NCI-H1417 treated with DMSO at 0.1 percent for 48 hours (cell line): Measurements from ENCODE around the gene UBE2E2.

Experiments used
- DNase-seq: peaks from one replicate; lab custom pipeline; 2025; lab: John Stamatoyannopoulos, UW

The UBE2E2 gene

DNA sequence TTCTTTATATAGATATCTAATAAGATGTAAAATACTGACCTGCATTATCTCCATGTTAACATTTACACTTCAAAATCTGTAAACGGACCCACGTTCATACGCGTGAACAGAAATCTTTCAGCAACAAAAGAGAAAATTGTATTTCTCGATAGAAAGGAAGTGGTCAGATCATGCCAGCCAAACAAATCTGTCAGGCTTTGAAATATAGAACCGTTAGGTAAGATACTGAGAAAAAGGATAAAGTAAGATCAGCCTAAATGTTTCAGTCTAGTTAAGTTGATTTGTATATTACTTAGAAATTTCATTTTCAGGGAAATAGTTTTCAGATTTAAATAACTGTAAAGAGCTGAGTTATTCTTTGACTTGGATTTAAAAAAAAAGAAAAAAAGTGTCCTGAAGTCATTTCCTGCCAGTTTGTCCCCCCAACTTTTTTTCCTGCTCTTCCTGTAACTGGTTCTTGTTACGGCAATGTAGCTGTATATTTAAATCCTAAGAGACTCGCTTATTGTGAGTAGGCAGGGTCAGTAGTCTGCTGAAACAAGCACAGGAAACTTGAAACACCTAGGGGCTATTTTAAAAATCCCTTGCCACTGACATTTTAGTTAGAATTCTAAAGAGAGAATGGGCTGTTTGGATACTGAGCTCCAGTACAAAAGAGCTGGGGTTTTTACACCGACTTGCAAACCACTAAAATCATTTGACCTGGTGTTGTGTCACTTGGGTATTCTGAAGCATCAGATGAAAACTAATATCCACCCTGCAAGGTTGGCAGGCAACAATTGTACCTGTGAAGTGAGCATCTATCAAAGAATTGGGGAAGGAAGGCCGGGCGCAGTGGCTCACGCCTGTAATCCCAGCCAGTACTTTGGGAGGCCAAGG, 237.5 kb downstream of the UBE2E2 start:
- DNase-seq: no peak

DNA sequence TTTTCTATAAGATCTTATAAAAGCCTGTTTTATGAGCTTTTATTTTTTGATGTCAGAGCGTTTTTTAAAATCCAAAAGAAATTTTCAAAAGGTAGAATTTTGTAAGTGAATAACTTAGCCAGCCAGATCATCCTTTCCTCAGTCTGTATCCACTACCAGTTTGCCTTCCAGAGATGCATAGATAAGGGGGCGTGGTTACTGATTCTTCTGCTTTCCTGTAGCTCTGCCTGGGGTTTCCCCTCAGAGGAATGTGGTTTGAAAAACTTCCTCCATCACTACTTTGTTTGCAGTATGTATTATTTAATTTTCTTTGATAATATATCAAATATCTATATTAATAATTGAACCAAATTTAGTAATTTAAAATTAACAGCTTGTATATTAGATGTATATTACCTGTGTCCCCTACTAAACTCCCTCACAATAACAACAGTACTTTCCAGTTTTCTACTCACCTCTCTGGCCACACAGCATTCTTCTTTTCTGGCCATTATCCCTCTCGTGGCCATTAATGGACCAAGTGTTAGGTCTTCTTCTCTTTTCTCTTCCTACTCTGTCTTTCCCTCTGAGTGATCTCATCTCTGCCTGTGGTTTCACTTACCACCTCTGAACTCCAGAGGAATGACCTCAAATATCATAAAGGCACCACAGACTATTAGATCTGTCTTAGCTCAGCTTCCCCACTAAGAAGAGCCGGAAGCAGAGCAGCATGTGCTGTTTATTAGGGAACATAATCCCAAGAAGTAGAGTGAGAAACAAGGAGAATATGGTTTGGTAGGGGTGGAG, 239.7 kb downstream of the UBE2E2 start:
- no peak for DNase-seq

DNA sequence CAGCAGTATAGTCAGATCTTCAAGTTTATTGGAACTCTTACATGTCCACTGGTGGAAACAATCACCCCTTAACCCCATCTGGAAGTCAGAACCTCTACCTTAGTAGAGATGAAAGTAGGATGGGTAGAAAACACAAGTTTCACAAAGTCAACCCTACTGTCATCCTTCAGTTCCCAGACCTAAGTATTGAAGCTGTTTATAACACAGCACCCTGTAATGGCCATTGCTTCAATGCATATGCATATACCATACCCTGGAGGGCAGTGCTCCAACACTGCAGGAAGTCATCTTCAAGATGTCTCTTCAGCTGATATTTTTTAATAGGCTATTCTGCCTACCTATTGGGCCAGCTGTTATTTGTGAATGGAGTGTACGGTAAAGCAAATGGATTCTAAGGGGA, 241.3 kb downstream of the UBE2E2 start:
- DNase-seq: no peak

DNA sequence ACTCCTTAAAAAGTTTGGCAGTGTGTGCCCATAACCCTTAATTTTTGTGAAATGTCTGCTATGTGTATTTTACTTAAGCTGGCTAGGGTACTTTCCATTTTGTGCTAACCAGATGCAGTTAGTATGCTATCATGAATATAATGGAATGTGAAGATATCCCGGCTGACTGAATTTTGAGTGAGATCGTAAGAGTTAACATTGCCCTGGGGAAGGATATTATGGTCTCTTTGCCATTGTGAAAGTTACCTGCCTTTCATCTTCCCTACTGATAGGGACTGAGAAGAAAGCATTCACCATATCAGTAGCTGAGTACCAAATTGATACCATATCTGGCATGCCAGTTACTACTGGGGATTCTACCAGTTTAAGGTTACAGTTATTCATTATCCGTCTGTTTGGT, 243.2 kb downstream of the UBE2E2 start:
- DNase-seq: no peak

DNA sequence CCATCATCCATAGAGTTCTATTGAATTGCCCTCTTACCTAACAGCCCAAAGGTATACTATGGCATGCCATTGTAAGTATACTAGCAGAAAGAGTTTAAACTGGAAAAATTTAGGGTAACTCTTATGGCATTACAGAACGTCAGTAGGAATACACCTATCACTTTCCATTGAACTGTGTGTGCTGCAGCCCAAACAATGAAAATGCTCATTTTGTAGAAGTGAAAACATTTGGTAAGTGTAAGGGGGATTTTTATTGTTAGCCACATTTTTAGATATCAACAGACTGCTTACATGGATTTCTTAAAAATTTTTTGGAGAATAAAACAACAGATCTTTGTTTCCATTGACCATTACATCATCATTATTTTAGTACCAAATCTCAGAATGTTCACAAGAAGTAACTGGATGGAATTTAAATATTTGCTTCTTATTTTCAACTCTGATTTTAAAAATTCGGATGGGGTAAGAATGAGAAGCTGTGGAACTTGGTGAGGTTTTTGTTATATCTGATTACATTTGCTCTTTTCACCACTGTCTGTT, 245.9 kb downstream of the UBE2E2 start:
- DNase-seq: no peak

DNA sequence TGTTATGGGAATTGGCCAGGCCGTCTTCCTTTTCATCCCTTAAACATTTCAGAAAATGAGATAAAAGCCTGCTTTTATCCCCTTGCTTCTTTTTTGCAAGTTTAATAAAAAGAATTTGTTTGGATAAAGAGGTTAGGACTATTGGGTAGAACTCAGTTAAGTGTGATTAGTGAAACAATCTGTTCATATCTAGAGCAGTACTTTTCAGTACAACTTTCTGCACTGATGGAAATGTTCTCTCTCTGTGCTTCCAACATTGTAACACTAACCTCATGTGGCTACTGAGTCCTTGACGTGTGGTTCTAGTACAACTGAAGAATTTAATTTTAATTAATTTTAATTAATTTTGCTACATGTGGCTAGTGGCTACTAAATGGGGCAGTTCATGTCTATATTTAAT, 246.9 kb downstream of the UBE2E2 start:
- no peak for DNase-seq

DNA sequence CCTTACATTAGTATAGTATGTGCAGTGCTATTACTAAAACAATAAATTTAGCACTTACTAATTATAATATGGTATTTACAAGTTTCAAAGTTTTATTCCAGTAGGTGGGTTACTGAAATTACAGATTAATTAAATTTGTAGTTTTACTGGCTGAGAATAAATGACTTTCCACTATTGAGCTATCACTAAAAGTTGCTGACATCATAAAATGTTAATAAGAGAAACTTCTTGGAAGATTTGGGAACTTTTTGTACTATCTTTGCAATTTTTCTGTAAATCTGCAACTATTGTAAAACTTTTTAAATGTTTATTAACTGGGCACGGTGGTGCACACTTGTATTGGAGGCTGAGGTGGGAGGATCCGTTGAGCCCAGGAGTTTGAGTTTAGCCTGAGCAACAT, 247.7 kb downstream of the UBE2E2 start:
- DNase-seq: no peak

DNA sequence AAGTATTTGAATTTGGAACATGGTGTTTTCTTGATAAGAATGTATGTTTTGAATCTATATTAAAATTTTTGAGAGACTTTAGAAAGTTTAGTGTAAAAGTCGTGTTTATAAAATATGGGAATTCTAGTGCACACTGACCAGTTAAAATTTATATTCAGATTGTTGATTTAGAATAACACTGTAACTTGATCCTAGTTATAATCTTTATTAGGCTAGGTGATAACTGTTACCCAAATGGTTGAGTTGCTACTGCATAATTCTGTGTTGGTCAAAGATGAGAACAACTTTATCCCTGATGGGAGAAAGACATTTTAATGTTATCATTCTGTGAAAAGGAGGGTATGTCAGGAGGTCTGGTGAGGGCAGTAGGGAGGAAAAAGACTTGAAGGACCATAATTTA, 249.3 kb downstream of the UBE2E2 start:
- DNase-seq: no peak

DNA sequence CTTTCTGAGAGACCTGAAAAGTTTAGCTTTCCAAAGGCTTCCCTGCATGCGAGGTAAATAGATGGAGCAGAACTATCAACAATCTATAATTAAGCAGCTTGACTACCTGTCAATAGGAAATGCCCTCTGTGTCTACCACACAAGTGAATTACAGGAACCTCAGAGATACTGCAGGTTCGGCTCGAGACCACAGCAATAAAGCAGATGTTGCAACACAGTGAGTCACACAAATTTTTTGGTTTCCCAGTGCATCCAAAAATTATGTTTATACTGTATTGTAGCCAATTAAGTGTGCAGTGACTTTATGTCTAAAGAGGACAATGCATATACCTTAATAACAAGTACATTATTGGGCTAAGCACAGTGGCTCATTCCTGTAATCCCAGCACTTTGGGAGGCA, 252.0 kb downstream of the UBE2E2 start:
- DNase-seq: no peak

DNA sequence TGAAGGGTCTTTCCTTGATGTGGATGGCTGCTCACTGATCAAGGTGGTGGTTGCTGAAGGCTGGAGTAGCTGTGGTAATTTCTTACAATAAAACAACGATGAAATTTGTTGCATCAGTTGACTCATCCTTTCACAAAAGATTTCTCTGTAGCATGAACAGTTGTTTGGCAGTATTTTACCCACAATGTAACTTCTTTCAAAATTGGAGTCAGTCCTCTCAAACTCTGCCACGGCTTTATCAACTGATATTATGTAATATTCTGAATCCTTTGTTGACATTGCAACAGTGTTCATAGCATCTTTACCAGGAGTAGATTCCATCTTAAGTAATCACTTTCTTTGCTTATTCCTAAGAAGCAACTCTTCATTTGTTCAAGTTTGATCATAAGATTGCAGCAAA, 252.6 kb downstream of the UBE2E2 start:
- DNase-seq: no peak

DNA sequence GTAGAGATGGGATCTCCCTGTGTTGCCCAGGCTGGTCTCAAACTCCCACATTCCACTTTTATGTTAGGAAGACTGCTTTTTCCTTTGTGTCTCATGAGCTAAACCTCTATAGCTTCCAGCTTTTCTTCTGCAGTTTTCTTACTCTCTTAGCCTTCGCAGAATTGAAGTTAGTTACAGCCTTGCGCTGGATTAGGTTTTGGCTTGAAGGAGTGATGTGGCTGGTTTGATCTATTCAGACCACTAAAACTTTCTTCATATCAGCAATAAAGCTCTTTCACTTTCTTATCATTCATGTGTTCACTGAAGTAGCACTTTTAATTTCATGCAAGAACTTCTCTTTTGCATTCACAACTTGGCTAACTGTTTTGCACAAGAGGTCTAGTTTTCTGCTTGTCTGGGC, 254.6 kb downstream of the UBE2E2 start:
- no peak for DNase-seq

DNA sequence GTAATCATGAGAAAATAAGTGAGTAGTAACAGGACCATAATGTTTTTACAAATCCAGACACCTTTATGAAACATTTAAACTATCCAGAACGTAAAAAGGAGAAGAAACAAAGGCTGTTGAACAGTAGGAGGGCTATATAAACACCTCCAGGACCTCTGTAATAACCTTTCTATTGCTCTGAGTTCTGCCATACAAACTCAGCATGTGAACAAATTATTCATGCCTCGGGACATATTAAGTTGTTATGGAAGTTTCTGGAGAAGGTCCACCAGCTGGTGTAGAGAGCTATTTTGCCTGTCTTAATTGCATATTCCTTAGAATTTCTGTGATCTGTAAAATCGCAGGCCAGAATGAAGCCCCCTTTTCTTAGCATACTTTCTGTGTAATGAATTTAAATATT, 256.3 kb downstream of the UBE2E2 start:
- DNase-seq: no peak

DNA sequence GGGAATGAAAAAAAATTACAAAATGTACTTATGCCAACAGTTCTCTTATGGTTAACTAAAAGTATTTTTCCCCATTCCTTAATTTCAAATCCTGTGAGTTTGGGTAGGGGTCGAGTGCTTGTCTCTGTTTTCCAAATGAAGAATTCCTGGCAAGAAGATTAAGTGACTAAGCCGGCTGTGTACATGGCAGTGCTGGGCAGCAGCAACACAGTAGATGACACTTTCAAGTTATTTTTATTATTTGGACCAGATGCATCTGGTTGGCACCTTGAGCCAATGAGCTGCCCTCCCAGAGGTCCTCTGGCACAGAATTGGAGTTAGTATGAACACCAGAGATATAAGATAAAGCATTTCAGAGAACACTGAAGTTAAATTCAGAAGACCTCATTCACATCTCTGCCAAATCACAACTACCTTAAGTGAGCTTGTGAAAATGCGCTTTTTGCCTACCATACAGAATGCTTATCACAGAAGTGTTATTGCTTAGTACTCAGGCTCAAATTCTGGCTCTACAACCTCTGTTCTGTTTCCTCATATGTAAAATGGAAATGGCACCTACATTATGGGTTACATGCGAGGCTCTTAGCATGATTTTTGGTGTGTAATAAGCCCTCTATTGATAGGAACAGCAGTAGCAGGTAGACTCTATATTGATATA, 256.9 kb downstream of the UBE2E2 start:
- DNase-seq: no peak

DNA sequence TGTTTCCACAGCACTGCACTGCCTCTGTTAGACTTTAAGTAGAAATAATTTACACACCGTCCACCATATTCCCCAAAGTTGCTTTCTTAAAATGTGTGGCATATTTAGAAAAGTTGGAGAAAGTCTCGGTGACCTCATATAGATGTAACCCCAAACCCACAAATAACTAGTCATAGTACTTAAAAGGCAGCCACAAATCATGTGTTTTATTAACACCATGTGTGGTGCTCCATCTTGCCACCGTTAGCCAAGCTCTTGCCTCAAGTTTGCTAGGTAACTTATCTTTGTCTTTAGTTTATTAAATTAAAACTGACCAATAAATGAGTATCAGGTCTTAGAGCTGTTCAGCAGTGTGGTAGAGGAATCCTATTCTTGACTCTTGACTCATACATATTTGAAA, 257.9 kb downstream of the UBE2E2 start:
- DNase-seq: no peak

DNA sequence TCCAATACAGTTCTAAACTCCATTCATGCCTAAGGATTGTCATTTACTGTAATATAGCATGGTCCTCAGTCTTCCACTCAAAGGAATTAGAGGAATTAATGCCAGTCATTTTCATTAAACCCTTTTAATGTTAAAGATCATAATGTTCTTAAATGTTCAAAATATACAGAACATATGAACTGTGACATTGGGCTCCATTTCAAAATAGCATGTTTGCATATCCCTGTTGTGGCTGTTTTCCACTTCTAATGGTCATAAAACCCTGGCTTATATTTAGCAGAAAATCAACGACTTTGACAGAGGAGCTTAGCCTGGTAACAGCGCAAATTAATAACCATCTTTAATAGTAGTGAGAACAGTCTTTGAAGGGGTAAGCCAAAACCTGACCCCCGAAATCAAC, 260.7 kb downstream of the UBE2E2 start:
- no peak for DNase-seq

DNA sequence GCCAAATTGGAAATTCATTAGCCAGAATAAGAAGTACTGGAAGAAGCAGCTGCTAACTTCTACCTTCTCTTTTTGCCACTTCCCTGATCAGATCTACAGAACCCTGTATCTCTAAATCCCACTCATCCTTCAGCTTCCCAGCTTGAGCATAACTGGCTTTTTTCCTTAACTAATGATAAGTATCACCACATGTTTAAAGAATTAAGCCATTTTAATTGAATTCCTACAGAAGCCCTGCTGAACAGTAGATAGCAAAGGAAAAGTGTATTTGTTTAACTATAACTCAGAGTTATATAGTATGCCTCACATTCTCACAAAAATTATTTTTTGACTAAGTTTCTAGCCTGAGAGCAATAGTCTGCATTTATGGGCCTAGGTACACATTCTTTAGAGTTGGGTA, 262.4 kb downstream of the UBE2E2 start:
- DNase-seq: no peak

DNA sequence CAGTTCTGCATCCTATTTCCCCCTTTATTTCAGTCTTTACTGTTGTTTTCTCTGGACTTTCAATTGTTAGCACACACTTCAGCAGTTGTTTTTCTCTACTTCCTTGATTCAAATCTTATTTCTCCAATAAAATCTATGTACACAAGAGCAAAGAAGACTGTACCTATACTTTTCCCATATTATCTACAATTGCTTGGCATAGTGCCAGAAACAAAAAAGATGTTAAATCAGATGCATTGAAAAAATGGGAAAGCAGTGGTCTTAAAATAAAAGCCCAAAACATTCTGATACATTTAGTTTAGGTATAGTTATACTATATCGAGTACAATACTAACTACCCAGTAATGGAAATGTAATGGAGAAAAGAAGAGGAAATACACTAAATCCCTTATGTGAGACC, 265.1 kb downstream of the UBE2E2 start:
- DNase-seq: no peak

DNA sequence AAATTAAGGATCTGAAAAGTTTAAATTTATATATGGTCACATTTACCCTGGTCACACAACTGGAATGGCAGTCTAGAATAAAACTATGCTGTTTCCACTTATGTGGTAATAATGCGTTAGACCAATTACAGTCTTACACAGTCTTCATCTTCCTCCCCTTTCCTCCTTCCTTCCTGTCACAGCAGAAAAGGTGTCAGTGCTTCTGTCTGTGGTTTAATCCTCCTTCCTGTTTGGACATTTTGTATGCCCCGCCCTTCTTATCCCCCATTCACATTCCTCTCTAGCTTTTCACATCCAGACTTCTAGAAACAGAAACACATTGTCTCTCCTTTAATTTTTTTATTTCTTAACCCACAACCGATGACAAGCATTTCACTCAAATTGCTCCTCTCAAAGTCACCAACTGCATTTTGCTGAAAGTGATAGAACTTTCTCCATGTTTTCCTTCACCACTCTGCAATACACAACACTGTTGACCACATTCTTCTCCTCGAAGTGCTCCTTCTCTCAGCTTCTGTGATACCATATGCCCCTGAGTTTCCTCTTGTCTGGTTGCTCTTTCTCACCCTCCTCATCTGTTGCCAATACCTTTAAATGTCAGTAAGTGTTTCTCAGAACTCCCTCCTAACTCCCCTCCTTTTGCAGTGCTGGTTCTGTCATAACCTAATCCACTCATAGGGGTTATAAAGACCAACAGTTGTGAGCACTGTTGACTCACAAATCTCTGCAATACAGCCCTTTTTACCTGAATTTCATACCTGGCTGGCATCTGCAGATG, 271.6 kb downstream of the UBE2E2 start:
- no peak for DNase-seq

DNA sequence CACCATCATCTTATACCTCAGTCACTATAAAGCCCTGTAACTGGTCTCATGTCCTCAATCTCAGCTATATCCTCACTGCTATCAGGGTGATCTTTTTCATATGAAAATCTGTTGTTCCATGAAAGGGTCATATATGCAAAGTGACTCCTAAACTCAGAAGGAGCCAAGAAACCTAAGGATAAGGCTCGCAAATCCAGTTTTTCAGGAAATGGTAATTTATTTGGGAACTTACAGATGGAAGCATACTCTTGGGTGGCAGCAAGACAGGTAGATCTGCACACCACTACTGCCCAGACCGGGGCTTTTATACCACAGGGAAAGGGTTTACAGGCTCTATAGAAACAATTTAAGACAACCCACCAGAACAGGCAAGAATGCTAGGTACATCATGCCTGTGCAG, 272.3 kb downstream of the UBE2E2 start:
- no peak for DNase-seq

DNA sequence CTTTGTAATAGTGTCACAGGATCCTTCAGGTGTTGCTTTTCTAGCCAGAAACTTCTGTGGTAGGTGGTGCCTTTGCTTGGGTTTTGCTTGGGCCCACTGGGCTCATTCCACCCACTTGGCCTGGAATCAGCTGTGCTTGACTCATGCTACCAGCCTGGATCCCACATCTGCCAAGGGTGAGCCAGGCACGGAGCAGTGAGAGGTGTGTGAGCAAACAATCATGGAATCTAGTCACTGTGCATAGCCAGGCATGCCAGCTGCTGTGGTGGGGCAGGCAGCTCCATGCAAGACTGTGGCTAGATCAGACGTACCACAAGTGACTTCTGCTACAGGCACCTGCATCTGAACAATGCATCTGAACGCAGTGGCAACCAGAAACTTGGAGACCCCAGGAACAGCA, 275.9 kb downstream of the UBE2E2 start:
- DNase-seq: no peak

DNA sequence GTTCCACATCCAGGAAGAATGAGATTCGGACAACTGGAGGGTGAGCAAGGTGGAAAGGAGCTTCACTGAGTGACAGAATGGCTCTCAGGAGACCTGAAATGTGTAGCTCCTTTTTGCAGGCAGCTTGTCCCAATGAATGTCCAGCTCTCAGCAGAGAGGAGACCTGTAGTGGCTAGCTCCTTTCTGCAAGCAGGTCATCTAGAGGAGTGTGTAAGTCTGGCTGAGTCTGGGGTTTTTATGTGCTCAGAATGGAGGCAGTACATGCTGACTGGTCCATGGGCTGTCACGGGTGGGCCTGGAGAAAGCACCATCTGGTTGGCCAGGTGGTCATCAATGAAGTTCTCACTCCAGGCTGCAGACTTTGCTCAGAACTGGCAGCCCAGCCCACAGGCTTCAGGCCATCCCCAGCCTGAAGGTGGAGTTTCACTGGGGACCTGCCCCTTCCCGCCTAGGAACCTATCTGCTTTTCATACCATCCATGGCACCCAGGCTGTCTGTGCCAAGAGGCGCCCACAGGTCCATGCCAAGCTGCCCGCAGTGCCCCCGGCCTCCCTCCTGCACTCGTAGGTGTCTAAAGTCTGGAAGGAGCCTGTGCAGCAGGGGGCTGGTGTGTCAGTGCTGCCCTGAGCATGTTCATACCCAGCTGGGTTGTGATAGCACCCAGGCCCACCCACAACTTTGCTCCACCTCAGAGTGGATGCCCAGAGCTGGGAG, 276.6 kb downstream of the UBE2E2 start:
- no peak for DNase-seq
